HUES48 (cell line): ENCODE results near the gene ITPKA.
A peak's percentile ranks its signal among the peaks of the same experiment; 100 is the strongest.

Experiments used
- H3K27ac ChIP-seq: one replicate; pipeline ENCODE4 v1.7.0; 2013; ENCODE audit warnings: low read depth, low read length, inconsistent platforms
- H3K27me3 ChIP-seq: 2 replicates; pipeline ENCODE4 v1.6.1; 2013; ENCODE audit warnings: mild to moderate bottlenecking, low read length; ENCODE audit not compliant: control insufficient read depth, insufficient read depth
- H3K36me3 ChIP-seq: 2 replicates; pipeline ENCODE4 v1.6.1; 2013; ENCODE audit warnings: low read length; ENCODE audit not compliant: control insufficient read depth, insufficient read depth
- H3K4me1 ChIP-seq: 2 replicates; pipeline ENCODE4 v1.6.1; 2013; ENCODE audit warnings: mild to moderate bottlenecking, low read length; ENCODE audit not compliant: control insufficient read depth, insufficient read depth
- H3K4me3 ChIP-seq: 2 replicates; pipeline ENCODE4 v1.5.1; 2013; ENCODE audit warnings: mild to moderate bottlenecking, low read depth, low read length
- H3K9ac ChIP-seq: 2 replicates; pipeline ENCODE4 v1.6.1; 2013; ENCODE audit warnings: mild to moderate bottlenecking, low read depth, low read length, moderate library complexity
- H3K9me3 ChIP-seq: 2 replicates; pipeline ENCODE4 v1.6.1; 2013; ENCODE audit warnings: low read length; ENCODE audit not compliant: control insufficient read depth, insufficient read depth

ITPKA gene

GRCh38 chr15:41490355-41490754 is 3.3 kb upstream of the ITPKA start:
- H3K4me3 ChIP-seq = no peak overlapping the region
- H3K36me3 ChIP-seq = no peaks in the 10 kb centered on the region
- peaks cover 51% of the 10 kb centered on the region for H3K27me3 ChIP-seq
- no peaks in the 10 kb centered on the region for H3K9me3 ChIP-seq
- H3K9ac ChIP-seq = no peak overlapping the region
- no peak overlapping the region for H3K27ac ChIP-seq
- H3K4me1 ChIP-seq = peaks cover 6% of the 10 kb centered on the region

- peaks cover 6% of the 10 kb centered on the region for H3K4me1 ChIP-seq
- no peak overlapping the region for H3K9ac ChIP-seq
- H3K27me3 ChIP-seq = peaks cover 66% of the 10 kb centered on the region
- H3K36me3 ChIP-seq = no peaks in the 10 kb centered on the region
- H3K9me3 ChIP-seq = no peaks in the 10 kb centered on the region
- no peak overlapping the region for H3K27ac ChIP-seq
- H3K4me3 ChIP-seq = no peak overlapping the region
Observed at GRCh38 chr15:41491889-41492288, 1.8 kb upstream of the ITPKA start.

GRCh38 chr15:41492597-41493204 is 973 bp upstream of the ITPKA start:
- Histone ChIP-seq H3K9ac (no peak overlapping the region), H3K36me3 (no peaks in the 10 kb centered on the region), H3K27ac (no peak overlapping the region), H3K4me1 (peaks cover 6% of the 10 kb centered on the region), H3K9me3 (no peaks in the 10 kb centered on the region), H3K4me3 (peak overlapping the region; percentile 66), H3K27me3 (peaks cover 74% of the 10 kb centered on the region)

GRCh38 chr15:41493902-41494189 is 172 bp downstream of the ITPKA start:
- no peaks in the 10 kb centered on the region for H3K36me3 ChIP-seq
- peak overlapping the region; percentile 66; the same call in 1 of the 2 replicates for H3K4me3 ChIP-seq
- peaks cover 6% of the 10 kb centered on the region for H3K4me1 ChIP-seq
- peaks cover 86% of the 10 kb centered on the region for H3K27me3 ChIP-seq
- H3K27ac ChIP-seq = no peak overlapping the region
- H3K9me3 ChIP-seq = no peaks in the 10 kb centered on the region
- no peak overlapping the region for H3K9ac ChIP-seq

GRCh38 chr15:41494190-41494921 is 682 bp downstream of the ITPKA start:
- Histone ChIP-seq H3K9me3 (no peaks in the 10 kb centered on the region), H3K9ac (no peak overlapping the region), H3K27me3 (peaks cover 91% of the 10 kb centered on the region), H3K4me3 (peak overlapping the region; percentile 66), H3K36me3 (no peaks in the 10 kb centered on the region), H3K4me1 (peaks cover 6% of the 10 kb centered on the region), H3K27ac (no peak overlapping the region)

GRCh38 chr15:41494922-41495735 is 1.5 kb downstream of the ITPKA start:
- H3K27me3 ChIP-seq = peaks cover 98% of the 10 kb centered on the region
- no peaks in the 10 kb centered on the region for H3K9me3 ChIP-seq
- H3K4me3 ChIP-seq = peak overlapping the region; percentile 66
- H3K9ac ChIP-seq = no peak overlapping the region
- peaks cover 6% of the 10 kb centered on the region for H3K4me1 ChIP-seq
- H3K36me3 ChIP-seq = no peaks in the 10 kb centered on the region
- no peak overlapping the region for H3K27ac ChIP-seq

DNA sequence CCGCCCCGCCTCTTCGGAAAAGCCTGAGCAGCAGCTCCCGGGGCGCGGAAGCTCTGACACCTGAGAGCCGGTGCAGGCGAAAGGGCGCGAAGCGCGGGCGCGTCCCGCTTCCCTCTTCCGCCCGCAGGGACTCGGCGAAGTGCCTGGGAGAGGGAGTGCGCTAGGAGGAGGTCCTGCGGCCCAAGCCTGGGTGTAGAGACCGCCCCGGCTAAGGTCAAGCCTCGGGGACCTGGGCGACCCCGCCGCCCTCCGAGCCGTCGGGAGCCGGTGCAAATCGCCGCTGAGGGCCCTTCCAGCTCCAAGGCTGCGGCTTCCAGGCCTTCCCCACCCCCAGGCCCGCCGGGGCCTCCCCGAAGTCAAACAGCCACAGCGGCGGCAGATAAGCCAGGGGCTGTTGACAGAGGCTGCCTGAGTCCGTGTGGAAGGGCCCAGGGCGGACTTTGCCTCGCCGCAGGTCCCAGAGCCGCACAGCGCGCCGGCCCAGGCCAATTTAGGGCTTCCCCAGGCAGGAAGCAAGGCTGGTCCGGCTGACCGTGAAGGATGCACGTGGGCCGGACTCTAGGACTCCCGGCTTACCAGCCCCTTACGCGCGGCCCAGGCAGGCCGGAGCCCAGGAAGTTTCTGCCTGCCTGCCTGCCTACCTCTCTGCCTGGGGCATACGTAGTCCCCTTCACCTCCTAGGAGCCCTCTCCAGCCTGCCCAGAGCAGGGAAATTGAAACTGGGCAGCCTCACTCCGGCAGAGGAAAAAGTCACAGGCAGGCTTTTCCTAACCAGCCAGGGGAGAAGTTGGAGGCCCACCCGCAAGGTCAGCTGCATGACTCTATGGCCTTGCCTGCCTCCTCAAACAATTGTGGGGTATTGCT is 2.3 kb downstream of the ITPKA start:
- Histone ChIP-seq H3K4me1 (peaks cover 7% of the 10 kb centered on the region), H3K9ac (no peak overlapping the region), H3K36me3 (no peaks in the 10 kb centered on the region), H3K9me3 (no peaks in the 10 kb centered on the region), H3K4me3 (peak overlapping the region; percentile 66), H3K27me3 (peaks cover 100% of the 10 kb centered on the region), H3K27ac (no peak overlapping the region)

- no peak overlapping the region for H3K9ac ChIP-seq
- H3K4me1 ChIP-seq = peaks cover 11% of the 10 kb centered on the region
- H3K27ac ChIP-seq = no peak overlapping the region
- no peaks in the 10 kb centered on the region for H3K9me3 ChIP-seq
- H3K27me3 ChIP-seq = peaks cover 100% of the 10 kb centered on the region
- H3K4me3 ChIP-seq = no peak overlapping the region
- no peaks in the 10 kb centered on the region for H3K36me3 ChIP-seq
Observed at GRCh38 chr15:41498657-41499056, 5.0 kb downstream of the ITPKA start.

GRCh38 chr15:41499109-41499851 is 5.6 kb downstream of the ITPKA start:
- H3K4me3 ChIP-seq = no peak overlapping the region
- no peaks in the 10 kb centered on the region for H3K36me3 ChIP-seq
- peaks cover 100% of the 10 kb centered on the region for H3K27me3 ChIP-seq
- no peaks in the 10 kb centered on the region for H3K9me3 ChIP-seq
- H3K4me1 ChIP-seq = peaks cover 11% of the 10 kb centered on the region
- no peak overlapping the region for H3K9ac ChIP-seq
- no peak overlapping the region for H3K27ac ChIP-seq

- peaks cover 11% of the 10 kb centered on the region for H3K4me1 ChIP-seq
- H3K27ac ChIP-seq = no peak overlapping the region
- no peaks in the 10 kb centered on the region for H3K9me3 ChIP-seq
- H3K27me3 ChIP-seq = peaks cover 98% of the 10 kb centered on the region
- H3K9ac ChIP-seq = no peak overlapping the region
- H3K4me3 ChIP-seq = peak overlapping the region; percentile 51
- no peaks in the 10 kb centered on the region for H3K36me3 ChIP-seq
Observed at GRCh38 chr15:41501191-41501917, 7.7 kb downstream of the ITPKA start.
